Caco-2 (cell line): ENCODE data around the gene ENDOD1. TPM values are rescaled to one million over a fixed set of nuclear protein-coding genes. Genes with fewer than 3 reads are reported as not detected.

Experiments
- BruUV-seq: library from RNA; stranded (reverse); fragments of 400-500 nt; replicated peaks from 2 replicates; lab custom pipeline; 2021; lab: Mats Ljungman, UMichigan
- CTCF ChIA-PET: fragments of 300-600 bp; sonication (Branson Sonifier 250); formaldehyde crosslinking; loops from one replicate; lab custom pipeline; 2022; ENCODE audit warnings: antibody characterized with exemption; lab: Charles Lee
- POLR2A ChIA-PET: fragments of 300-600 bp; sonication (Branson Sonifier 250); formaldehyde crosslinking; loops from one replicate; lab custom pipeline; 2022; ENCODE audit warnings: antibody characterized with exemption; lab: Charles Lee
- DNase-seq, 2 experiments: peaks; one replicate each; pipeline versions ENCODE4 v3.0.0 to v3.0.0-alpha.2; 2020 to 2022
- H3K27me3 ChIP-seq: replicated peaks from 2 replicates; pipeline ENCODE4 v1.6.0; 2011; ENCODE audit warnings: low read length; ENCODE audit not compliant: control insufficient read depth, insufficient read depth
- H3K36me3 ChIP-seq: 2 replicates; pipeline ENCODE4 v1.5.1; 2011; ENCODE audit warnings: low read length; ENCODE audit not compliant: control insufficient read depth, insufficient read depth
- H3K4me1 ChIP-seq: fragments of 250-450 bp; sonication (Bioruptor Pico); 2 replicates; pipeline ENCODE4 v1.5.1; 2020; ENCODE audit warnings: mild to moderate bottlenecking
- H3K4me3 ChIP-seq: 2 replicates; pipeline ENCODE4 v1.5.1; 2011; ENCODE audit warnings: low read depth, mild to moderate bottlenecking, control low read depth, low read length
- H3K9me3 ChIP-seq: fragments of 250-450 bp; sonication (Bioruptor Pico); 2 replicates; pipeline ENCODE4 v1.5.1; 2020; ENCODE audit warnings: mild to moderate bottlenecking, moderate library complexity
- H3K27ac Mint-ChIP-seq: one replicate; pipeline ENCODE4 v1.8.0; 2022; ENCODE audit warnings: mixed read lengths; ENCODE audit not compliant: unreplicated experiment
- H3K27me3 Mint-ChIP-seq: one replicate; pipeline ENCODE4 v1.8.0; 2022; ENCODE audit warnings: mixed read lengths; ENCODE audit not compliant: insufficient read depth, unreplicated experiment
- H3K36me3 Mint-ChIP-seq: one replicate; pipeline ENCODE4 v1.8.0; 2022; ENCODE audit warnings: mild to moderate bottlenecking, mixed read lengths; ENCODE audit not compliant: insufficient read depth, unreplicated experiment
- H3K4me1 Mint-ChIP-seq: one replicate; pipeline ENCODE4 v1.8.0; 2022; ENCODE audit warnings: low read depth, mixed read lengths; ENCODE audit not compliant: unreplicated experiment
- H3K4me3 Mint-ChIP-seq: one replicate; pipeline ENCODE4 v1.8.0; 2022; ENCODE audit warnings: mild to moderate bottlenecking, moderate library complexity, mixed read lengths; ENCODE audit not compliant: unreplicated experiment
- H3K9me3 Mint-ChIP-seq: one replicate; pipeline ENCODE4 v1.8.0; 2022; ENCODE audit warnings: mixed read lengths; ENCODE audit not compliant: unreplicated experiment
- CTCF ChIP-seq, 2 experiments: fragments of 200-600 bp in 1 of 2; IDR thresholded peaks; 1 replicate in 1 of 2; 2 replicates in 1 of 2; pipeline versions ENCODE4 v1.5.1 to v1.8.0; 2011 to 2022; ENCODE audit warnings: antibody characterized with exemption in 1 of 2, control low read depth in 1 of 2, inconsistent platforms in 1 of 2, low read depth in 1 of 2, low read length in 1 of 2, mild to moderate bottlenecking in 1 of 2, moderate library complexity in 1 of 2; ENCODE audit not compliant: insufficient read depth in 1 of 2, severe bottlenecking in 1 of 2, unreplicated experiment in 1 of 2
- intact Hi-C: fragments of 100-400 bp; cut with micrococcal nuclease; formaldehyde crosslinking; loops from one replicate; pipeline ENCODE4 v1.10.0; 2022; ENCODE audit not compliant: unreplicated experiment
- total RNA-seq: library from RNA; stranded (reverse); gene quantifications from 2 replicates; pipeline ENCODE4 v1.2.3, GENCODE V29; 2022

Gene ENDOD1
- total RNA-seq, 1 experiment from 2014 or later: 22.7 TPM

- POLR2A ChIA-PET: no interaction called here
- CTCF ChIA-PET: no interaction called here
- H3K36me3 Mint-ChIP-seq: no peaks in the 10 kb centered on the region
- H3K4me1 Mint-ChIP-seq: peaks cover 6% of the 10 kb centered on the region
- H3K36me3 ChIP-seq: no peaks in the 10 kb centered on the region
- TF ChIP-seq CTCF (IDR thresholded peaks at IDR 0.05; ENCODE audit: insufficient read depth in 1 of 2, low read depth in 1 of 2, low read length in 1 of 2, severe bottlenecking in 1 of 2, unreplicated experiment in 1 of 2): no peak
- BruUV-seq: no TSS peak
- H3K27me3 Mint-ChIP-seq: no peaks in the 10 kb centered on the region
- no peak for DNase-seq
- H3K4me3 Mint-ChIP-seq: no peak overlapping the region
- no peaks in the 10 kb centered on the region for H3K4me1 ChIP-seq
- H3K27me3 ChIP-seq: no peaks in the 10 kb centered on the region
- H3K27ac Mint-ChIP-seq: no peak overlapping the region
- peaks cover 4% of the 10 kb centered on the region for H3K9me3 Mint-ChIP-seq
- no peak overlapping the region for H3K4me3 ChIP-seq
- H3K9me3 ChIP-seq: no peaks in the 10 kb centered on the region; the same call in 1 of the 2 replicates
- intact Hi-C loops: no loop called here
Measured at GRCh38 chr11:95123556-95123955, 33.9 kb downstream of the ENDOD1 start.

GRCh38 chr11:95128602-95129001 lies 39.0 kb downstream of the ENDOD1 start:
- no peaks in the 10 kb centered on the region for H3K4me1 Mint-ChIP-seq
- no peaks in the 10 kb centered on the region for H3K9me3 Mint-ChIP-seq
- H3K4me3 Mint-ChIP-seq: no peak overlapping the region
- POLR2A ChIA-PET: no interaction called here
- no peaks in the 10 kb centered on the region for H3K36me3 Mint-ChIP-seq
- H3K9me3 ChIP-seq: no peaks in the 10 kb centered on the region
- BruUV-seq: no TSS peak
- DNase-seq: no peak
- CTCF ChIA-PET: no interaction called here
- H3K36me3 ChIP-seq: no peaks in the 10 kb centered on the region
- intact Hi-C loops: no loop called here
- no peak for TF ChIP-seq CTCF (IDR thresholded peaks at IDR 0.05; ENCODE audit: insufficient read depth in 1 of 2, low read depth in 1 of 2, low read length in 1 of 2, severe bottlenecking in 1 of 2, unreplicated experiment in 1 of 2)
- H3K4me1 ChIP-seq: no peaks in the 10 kb centered on the region
- H3K27ac Mint-ChIP-seq: no peak overlapping the region
- H3K27me3 Mint-ChIP-seq: no peaks in the 10 kb centered on the region
- H3K4me3 ChIP-seq: no peak overlapping the region
- no peaks in the 10 kb centered on the region for H3K27me3 ChIP-seq

GRCh38 chr11:95132956-95133355 lies 43.3 kb downstream of the ENDOD1 start:
- H3K36me3 ChIP-seq: no peaks in the 10 kb centered on the region
- ChIA-PET CTCF (no interaction called here), POLR2A (no interaction called here)
- H3K36me3 Mint-ChIP-seq: no peaks in the 10 kb centered on the region
- no peak overlapping the region for H3K4me3 Mint-ChIP-seq
- no peaks in the 10 kb centered on the region for H3K27me3 Mint-ChIP-seq
- no peak overlapping the region for H3K27ac Mint-ChIP-seq
- no peaks in the 10 kb centered on the region for H3K4me1 ChIP-seq
- H3K27me3 ChIP-seq: no peaks in the 10 kb centered on the region
- no peaks in the 10 kb centered on the region for H3K9me3 Mint-ChIP-seq
- no peaks in the 10 kb centered on the region for H3K4me1 Mint-ChIP-seq
- BruUV-seq: no TSS peak
- DNase-seq: no peak
- no peaks in the 10 kb centered on the region for H3K9me3 ChIP-seq
- intact Hi-C loops: no loop called here
- no peak for TF ChIP-seq CTCF (IDR thresholded peaks at IDR 0.05; ENCODE audit: insufficient read depth in 1 of 2, low read depth in 1 of 2, low read length in 1 of 2, severe bottlenecking in 1 of 2, unreplicated experiment in 1 of 2)
- no peak overlapping the region for H3K4me3 ChIP-seq
